AG04449 (cell line): Measurements from ENCODE around the gene TM9SF4.

Experiments
- CTCF ChIA-PET: fragments of 350-600 bp; formaldehyde crosslinking; extraction: SDS; loops from one replicate; lab custom pipeline; 2021; ENCODE audit warnings: antibody characterized with exemption; lab: Yijun Ruan, JAX
- POLR2A ChIA-PET: fragments of 400-600, 350-600 bp; formaldehyde crosslinking; extraction: SDS; loops from one replicate; lab custom pipeline; 2020; ENCODE audit warnings: antibody characterized with exemption, inconsistent platforms; lab: Yijun Ruan, JAX
- DNase-seq: peaks from one replicate; pipeline ENCODE4 v3.0.0-alpha.2; 2010; ENCODE audit warnings: low read depth, low spot score
- H3K4me3 ChIP-seq: 2 replicates; pipeline ENCODE4 v1.5.1; 2011; ENCODE audit warnings: low read depth, mild to moderate bottlenecking, control low read depth, low read length
- TF ChIP-seq, protein P1 (sequence below): IDR thresholded peaks from one replicate; pipeline ENCODE4 v1.5.1; 2011; ENCODE audit warnings: mild to moderate bottlenecking, moderate library complexity, low read length, control low read depth, inconsistent platforms; ENCODE audit not compliant: insufficient read depth; ENCODE audit errors: missing control alignments

The TM9SF4 gene

DNA sequence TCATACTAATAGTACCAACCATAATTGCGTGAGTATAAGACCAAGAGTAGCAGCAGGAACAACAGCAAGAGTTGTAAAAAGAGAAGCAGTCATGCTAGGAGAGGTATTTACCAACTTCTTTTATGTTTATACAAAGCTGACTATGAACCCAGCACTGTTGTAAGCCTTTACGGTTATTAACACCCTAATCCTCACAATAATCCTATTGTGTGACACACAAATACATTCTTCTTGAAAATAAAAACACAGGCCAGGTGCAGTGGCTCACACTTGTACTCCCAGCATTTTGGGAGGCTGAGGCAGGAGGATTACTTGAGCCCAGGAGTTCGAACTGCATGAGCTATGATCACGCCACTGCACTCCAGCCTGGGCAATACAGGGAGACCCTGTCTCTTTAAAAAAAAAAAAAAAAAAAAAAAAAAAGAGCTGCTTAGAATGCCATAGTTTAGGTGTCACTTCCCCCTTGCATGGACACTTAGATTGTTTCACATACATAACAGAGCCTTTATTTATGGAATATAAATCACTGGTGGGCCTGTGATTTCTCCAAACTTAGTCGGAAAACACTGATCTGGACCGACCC, 37.3 kb upstream of the TM9SF4 start:
- DNase-seq, result no peak
- TF ChIP-seq, protein P1, sequence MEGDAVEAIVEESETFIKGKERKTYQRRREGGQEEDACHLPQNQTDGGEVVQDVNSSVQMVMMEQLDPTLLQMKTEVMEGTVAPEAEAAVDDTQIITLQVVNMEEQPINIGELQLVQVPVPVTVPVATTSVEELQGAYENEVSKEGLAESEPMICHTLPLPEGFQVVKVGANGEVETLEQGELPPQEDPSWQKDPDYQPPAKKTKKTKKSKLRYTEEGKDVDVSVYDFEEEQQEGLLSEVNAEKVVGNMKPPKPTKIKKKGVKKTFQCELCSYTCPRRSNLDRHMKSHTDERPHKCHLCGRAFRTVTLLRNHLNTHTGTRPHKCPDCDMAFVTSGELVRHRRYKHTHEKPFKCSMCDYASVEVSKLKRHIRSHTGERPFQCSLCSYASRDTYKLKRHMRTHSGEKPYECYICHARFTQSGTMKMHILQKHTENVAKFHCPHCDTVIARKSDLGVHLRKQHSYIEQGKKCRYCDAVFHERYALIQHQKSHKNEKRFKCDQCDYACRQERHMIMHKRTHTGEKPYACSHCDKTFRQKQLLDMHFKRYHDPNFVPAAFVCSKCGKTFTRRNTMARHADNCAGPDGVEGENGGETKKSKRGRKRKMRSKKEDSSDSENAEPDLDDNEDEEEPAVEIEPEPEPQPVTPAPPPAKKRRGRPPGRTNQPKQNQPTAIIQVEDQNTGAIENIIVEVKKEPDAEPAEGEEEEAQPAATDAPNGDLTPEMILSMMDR, result no peak
- no peak overlapping the region for H3K4me3 ChIP-seq
- ChIA-PET CTCF (interaction anchor here (0.8 to 16.4 kb wide), 3 partner anchors 19 to 249 kb away, joined by 3 to 105 read pairs (median 4); no protein-coding TSS in a partner anchor), POLR2A (no interaction called here)

DNA sequence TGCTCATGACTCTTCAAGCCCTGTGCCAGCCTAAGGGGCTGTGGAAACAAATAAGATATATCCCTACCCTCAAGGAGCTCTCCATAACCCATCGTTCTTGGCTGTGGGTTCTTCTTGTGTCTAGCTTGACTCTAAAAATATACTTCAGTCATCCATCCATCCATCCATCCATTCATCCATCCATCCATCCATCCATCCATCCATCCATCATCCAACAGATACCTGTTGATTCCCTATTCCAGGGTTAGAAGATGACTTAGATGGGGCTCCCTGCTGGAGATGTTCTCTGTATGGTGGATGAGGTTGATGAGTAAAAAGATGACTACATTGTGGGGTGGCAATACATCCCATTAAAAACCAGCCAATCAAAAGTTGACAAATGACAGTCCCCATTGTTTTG, 34.0 kb upstream of the TM9SF4 start:
- no peak for DNase-seq
- POLR2A ChIA-PET, result no interaction called here
- no peak overlapping the region for H3K4me3 ChIP-seq
- CTCF ChIA-PET, result interaction anchor here (1.3 to 16.4 kb wide), 3 partner anchors 10 to 45 kb away, joined by 4 to 105 read pairs (median 7); no protein-coding TSS in a partner anchor
- TF ChIP-seq, protein P1, result no peak

DNA sequence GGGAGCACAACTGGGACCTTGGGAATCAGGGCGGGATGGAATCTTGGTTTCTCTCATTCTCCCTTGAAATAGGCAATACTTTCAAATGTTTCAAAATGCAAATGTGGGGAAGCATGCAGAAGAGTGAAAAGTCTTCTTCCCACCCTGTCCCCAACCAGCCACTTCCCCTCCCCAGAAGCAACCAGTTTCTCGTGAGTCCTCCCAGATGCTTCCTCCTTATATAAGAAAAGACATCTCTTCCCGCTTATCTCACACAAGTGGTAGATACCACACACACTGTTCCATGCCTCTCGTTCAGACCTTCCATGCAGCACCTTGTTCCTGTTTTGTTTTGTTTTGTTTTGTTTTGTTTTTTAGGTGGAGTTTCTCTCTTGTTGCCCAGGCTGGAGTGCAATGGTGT, 32.3 kb upstream of the TM9SF4 start:
- DNase-seq, result no peak
- POLR2A ChIA-PET, result no interaction called here
- CTCF ChIA-PET, result interaction anchor here (16.4 kb wide), 1 partner anchor 14 kb away, joined by 105 read pairs; no protein-coding TSS in a partner anchor
- TF ChIP-seq, protein P1, result no peak
- H3K4me3 ChIP-seq, result no peak overlapping the region

- CTCF ChIA-PET, result interaction anchor here (16.4 kb wide), 1 partner anchor 13 kb away, joined by 105 read pairs; no protein-coding TSS in a partner anchor
- POLR2A ChIA-PET, result no interaction called here
- no peak overlapping the region for H3K4me3 ChIP-seq
- no peak for DNase-seq
- TF ChIP-seq, protein P1, result no peak
Observed at GRCh38 chr20:32078322-32078721, 31.2 kb upstream of the TM9SF4 start.

- ChIA-PET POLR2A (no interaction called here), CTCF (interaction anchor here (16.4 kb wide), 1 partner anchor 13 kb away, joined by 105 read pairs; no protein-coding TSS in a partner anchor)
- no peak for DNase-seq
Observed at GRCh38 chr20:32078791-32079190, 30.7 kb upstream of the TM9SF4 start.

GRCh38 chr20:32079655-32080109, 29.8 kb upstream of the TM9SF4 start:
- H3K4me3 ChIP-seq, result no peak overlapping the region
- POLR2A ChIA-PET, result no interaction called here
- DNase-seq, result no peak
- CTCF ChIA-PET, result interaction anchor here (16.4 kb wide), 1 partner anchor 12 kb away, joined by 105 read pairs; no protein-coding TSS in a partner anchor
- TF ChIP-seq, protein P1, result no peak

More at GRCh38 chr20:32078791-32079190, 30.7 kb upstream of the TM9SF4 start:
- H3K4me3 ChIP-seq, result no peak overlapping the region
- TF ChIP-seq, protein P1, result no peak
